ENCODE data around the gene LRP1B. TPM values are rescaled to one million over a fixed set of nuclear protein-coding genes. Genes with fewer than 3 reads are reported as not detected.
"Not testable (repeated sequence)": the region's sequence is repeated elsewhere in the genome, so short reads cannot be mapped to it uniquely, and the experiment has no call there.

Gene LRP1B
- polyA plus RNA-seq, 3 donors = 0.25 to 3.1 (median 2.2) TPM

DNA sequence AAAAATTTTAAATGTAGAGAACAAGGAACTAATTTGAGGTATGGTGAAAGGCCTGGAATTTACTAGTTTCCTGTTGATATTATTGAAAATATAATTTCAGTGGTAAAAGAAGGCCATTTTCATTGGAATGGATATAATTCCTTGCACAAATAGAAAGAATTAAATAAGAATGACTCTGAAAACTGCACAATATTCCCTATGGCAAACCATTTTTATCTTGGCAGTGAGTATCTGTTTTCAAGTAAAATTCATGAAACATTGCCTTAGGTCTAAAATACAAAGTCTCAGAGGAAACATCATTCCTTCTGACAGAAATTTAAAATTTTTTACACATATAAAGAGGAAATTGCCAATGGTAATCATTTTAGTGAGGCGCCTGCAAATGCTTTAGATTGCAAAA, 1468.3 kb downstream of the LRP1B start:
- H3K27ac ChIP-seq (ENCODE audit: low read depth, low read length) = no peak overlapping the region
- WGBS, 3 donors = 73 to 86% (median 75%) methylated on average over 1 of the region's 1 CpG

GRCh38 chr2:140658760-140659692, 1471.8 kb downstream of the LRP1B start:
- WGBS, 3 donors = 33 to 82% (median 80%) methylated on average over 2 of the region's 2 CpGs
- no peak overlapping the region for H3K27ac ChIP-seq (ENCODE audit: low read depth, low read length)

GRCh38 chr2:140657657-140658056, 1473.2 kb downstream of the LRP1B start:
- 42 to 80% (median 66%) methylated on average over 2 of the region's 2 CpGs for WGBS, 3 donors

DNA sequence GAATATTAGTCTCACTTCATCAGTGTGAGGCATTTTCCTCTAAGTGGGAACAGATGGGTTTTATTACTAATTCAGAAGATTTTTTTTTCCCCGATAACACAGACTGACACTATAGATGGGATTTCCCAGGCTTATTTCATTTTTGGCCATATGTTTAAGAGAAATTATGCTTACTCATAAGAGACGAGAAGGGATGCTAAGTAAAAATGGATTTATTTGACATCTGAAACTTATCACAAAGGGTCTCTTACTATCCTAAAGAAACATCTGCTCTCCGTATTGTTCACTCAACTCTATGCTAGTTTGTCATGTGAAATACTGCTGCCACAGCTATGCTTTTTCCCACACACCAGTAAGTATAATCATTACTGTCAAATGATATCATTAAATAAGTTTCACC, 1476.3 kb downstream of the LRP1B start:
- H3K27ac ChIP-seq (ENCODE audit: low read depth, low read length) = no peak overlapping the region
- WGBS, 3 donors = 50 to 70% (median 66%) methylated on average over 3 of the region's 3 CpGs

More at GRCh38 chr2:140657657-140658056, 1473.2 kb downstream of the LRP1B start:
- no peak overlapping the region for H3K27ac ChIP-seq (ENCODE audit: low read depth, low read length)

DNA sequence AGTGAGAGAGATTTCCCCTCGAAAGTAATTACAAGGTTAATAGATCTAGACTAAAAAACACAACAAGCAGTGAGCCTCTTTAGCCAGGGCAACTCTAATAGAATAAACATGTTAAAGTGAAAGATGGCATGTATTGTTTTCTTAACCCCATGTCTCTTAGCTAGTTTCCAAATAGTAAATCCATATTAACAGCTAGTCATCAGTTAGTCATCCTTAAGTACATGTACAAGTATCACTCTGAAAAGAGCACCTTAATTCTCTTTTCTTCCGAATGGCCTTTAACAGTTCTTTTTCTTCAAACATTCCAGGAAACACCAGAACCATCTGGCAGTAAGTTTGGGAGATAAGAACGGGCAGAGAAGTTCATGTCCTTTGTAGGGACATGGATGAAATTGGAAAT, 1480.0 kb downstream of the LRP1B start:
- no peak overlapping the region for H3K27ac ChIP-seq (ENCODE audit: low read depth, low read length)
- 69 to 75% (median 72%) methylated on average over 3 of the region's 3 CpGs for WGBS, 3 donors

DNA sequence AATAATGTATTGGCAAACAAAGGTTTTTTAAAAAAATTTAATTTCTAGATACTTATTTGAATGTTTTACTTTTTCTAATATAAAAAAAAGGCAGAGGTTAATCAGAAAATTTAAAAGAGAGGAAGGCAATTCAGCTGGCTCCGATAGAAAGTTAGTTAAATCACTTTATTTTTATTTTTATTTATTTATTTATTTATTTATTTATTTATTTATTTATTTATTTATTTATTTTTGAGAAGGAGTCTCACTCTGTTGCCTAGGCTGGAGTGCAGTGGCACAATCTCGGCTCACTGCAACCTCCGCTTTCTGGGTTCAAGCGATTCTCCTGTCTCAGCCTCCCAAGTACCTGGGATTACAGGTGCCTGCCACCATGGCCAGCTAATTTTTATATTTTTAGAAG, 1480.7 kb downstream of the LRP1B start:
- WGBS, 3 donors = 83 to 98% (median 94%) methylated on average over 4 of the region's 4 CpGs
- H3K27ac ChIP-seq (ENCODE audit: low read depth, low read length) = not testable (repeated sequence)

GRCh38 chr2:140648393-140648792, 1482.4 kb downstream of the LRP1B start:
- 73 to 93% (median 83%) methylated on average over 2 of the region's 2 CpGs for WGBS, 3 donors
- no peak overlapping the region for H3K27ac ChIP-seq (ENCODE audit: low read depth, low read length)

- WGBS, 3 donors = 14 to 56% (median 38%) methylated on average over 3 of the region's 3 CpGs
- no peak overlapping the region for H3K27ac ChIP-seq (ENCODE audit: low read depth, low read length)
These were observed 1487.0 kb downstream of the LRP1B start for GRCh38 chr2:140643761-140644187.

DNA sequence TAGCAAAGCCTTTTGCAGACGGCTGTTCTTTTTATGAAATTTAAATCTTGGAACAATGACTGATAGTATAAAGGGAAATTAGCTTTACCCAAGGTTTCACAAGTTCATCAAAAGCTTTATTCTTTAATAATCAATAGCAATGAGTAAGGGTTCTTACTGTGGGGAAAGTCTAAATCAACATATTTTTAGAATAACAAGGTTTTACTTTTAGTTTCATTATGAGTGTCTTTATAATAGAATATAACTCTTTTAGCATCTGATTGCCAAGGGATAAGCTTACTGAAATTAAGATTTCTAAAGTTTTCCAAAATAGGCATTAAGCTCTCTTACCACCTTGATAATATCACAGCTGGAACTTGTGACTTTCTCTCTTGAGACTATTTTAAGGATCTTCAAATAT, 1489.7 kb downstream of the LRP1B start:
- no peak overlapping the region for H3K27ac ChIP-seq (ENCODE audit: low read depth, low read length)
- WGBS, 3 donors = 59 to 72% (median 69%) methylated on average over 1 of the region's 1 CpG

- no peak overlapping the region for H3K27ac ChIP-seq (ENCODE audit: low read depth, low read length)
- 66 to 75% (median 75%) methylated on average over 3 of the region's 3 CpGs for WGBS, 3 donors
These were observed 1491.2 kb downstream of the LRP1B start for GRCh38 chr2:140639628-140640027.

- WGBS, 3 donors = 77 to 80% (median 79%) methylated on average over 4 of the region's 4 CpGs
- no peak overlapping the region for H3K27ac ChIP-seq (ENCODE audit: low read depth, low read length)
These were observed 1500.3 kb downstream of the LRP1B start for GRCh38 chr2:140630557-140630956.

- WGBS, 3 donors = 93 to 96% (median 94%) methylated on average over 4 of the region's 4 CpGs
These were observed 1502.9 kb downstream of the LRP1B start for GRCh38 chr2:140627885-140628284.

GRCh38 chr2:140627136-140627535, 1503.7 kb downstream of the LRP1B start:
- WGBS, 3 donors = 77 to 89% (median 77%) methylated on average over 5 of the region's 5 CpGs

More at GRCh38 chr2:140627885-140628284, 1502.9 kb downstream of the LRP1B start:
- no peak overlapping the region for H3K27ac ChIP-seq (ENCODE audit: low read depth, low read length)

DNA sequence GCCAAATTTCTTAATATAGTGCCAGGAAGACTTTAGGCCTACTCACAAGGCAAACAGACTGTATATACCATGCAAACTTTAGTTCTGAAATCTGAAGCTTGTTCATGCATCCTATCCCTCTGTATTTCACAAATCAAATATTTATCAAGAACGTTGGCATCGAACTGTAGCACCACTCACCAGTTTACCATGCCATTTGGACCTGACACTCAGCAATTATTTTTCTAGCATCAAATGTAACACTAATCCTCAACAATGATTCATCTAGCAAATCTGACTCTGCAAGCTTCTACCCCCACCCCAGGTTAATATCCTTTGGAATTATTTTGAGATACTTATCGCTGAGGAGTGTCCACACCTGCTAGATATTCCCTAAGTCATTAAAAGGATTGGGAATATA, 1506.6 kb downstream of the LRP1B start:
- H3K27ac ChIP-seq (ENCODE audit: low read depth, low read length) = no peak overlapping the region
- WGBS, 3 donors = 83 to 89% (median 84%) methylated on average over 3 of the region's 3 CpGs

More at GRCh38 chr2:140627136-140627535, 1503.7 kb downstream of the LRP1B start:
- no peak overlapping the region for H3K27ac ChIP-seq (ENCODE audit: low read depth, low read length)

DNA sequence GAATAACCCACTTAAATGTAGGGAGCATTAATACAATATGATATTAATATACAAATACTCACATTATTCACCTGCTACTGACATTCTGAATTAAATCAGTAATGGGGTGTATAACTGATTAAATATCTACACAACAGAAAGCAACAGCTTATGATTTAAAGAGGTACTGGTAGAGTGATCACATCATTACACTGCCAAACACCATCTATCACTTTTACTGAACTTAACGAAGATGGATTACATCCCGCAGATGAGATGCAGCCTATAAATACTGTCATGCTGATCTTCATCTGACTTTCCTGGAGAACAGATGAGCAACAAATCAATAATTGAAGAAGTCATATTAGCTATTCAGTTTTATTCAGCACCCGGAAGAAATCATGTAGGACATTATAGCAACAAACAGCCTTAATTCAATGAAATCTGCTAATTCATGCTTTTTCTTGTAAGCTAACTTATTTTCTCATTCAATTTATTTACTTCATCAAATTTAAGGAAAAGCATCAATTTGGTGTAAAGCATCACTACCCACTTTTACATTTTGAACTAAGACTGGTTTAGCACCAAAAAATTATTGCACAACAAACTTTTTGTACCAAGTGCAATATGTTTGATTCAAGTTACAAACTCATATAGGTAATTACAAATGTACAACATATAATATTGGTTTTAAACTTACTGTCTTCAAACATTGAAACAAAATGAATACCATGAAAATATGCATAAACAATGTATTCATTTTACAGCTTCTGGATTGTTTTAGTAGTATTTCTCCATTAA, 1509.0 kb downstream of the LRP1B start:
- H3K27ac ChIP-seq (ENCODE audit: low read depth, low read length) = no peak overlapping the region
- WGBS, 3 donors = 85 to 92% (median 89%) methylated on average over 3 of the region's 3 CpGs

- H3K27ac ChIP-seq (ENCODE audit: low read depth, low read length) = no peak overlapping the region
- WGBS, 3 donors = 75 to 91% (median 78%) methylated on average over 3 of the region's 3 CpGs
These were observed 1526.0 kb downstream of the LRP1B start for GRCh38 chr2:140604788-140605187.

- 38 to 79% (median 45%) methylated on average over 1 of the region's 1 CpG for WGBS, 3 donors
These were observed 1526.7 kb downstream of the LRP1B start for GRCh38 chr2:140604096-140604495.

GRCh38 chr2:140603416-140603815, 1527.4 kb downstream of the LRP1B start:
- H3K27ac ChIP-seq (ENCODE audit: low read depth, low read length) = no peak overlapping the region
- WGBS, 3 donors = 66 to 77% (median 67%) methylated on average over 4 of the region's 4 CpGs

More at GRCh38 chr2:140604096-140604495, 1526.7 kb downstream of the LRP1B start:
- no peak overlapping the region for H3K27ac ChIP-seq (ENCODE audit: low read depth, low read length)

DNA sequence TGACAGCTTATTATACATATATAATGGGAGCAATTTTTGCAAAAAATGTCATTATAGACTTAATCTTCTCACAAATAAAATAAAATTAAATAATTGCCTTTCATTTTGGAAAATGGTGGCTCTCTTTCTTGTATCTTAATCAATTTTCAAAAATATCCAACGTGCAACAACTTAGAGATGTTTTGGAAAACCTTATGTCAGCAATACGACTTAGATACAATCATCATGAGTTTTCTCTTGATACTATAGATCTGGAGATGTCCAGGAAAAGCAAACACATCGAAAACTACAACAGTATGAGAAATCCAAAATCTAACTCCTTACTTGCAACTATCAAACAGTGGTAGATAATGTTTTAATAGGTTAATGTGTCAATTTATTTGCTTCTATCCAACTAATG, 1529.0 kb downstream of the LRP1B start:
- 66 to 79% (median 71%) methylated on average over 3 of the region's 3 CpGs for WGBS, 3 donors
- no peak overlapping the region for H3K27ac ChIP-seq (ENCODE audit: low read depth, low read length)
